22Rv1 (cell line): Measurements from ENCODE around the gene HECW1.

Source experiments
- CTCF ChIP-seq: fragments of 450-650 bp; IDR thresholded peaks from 2 replicates; pipeline ENCODE4 v1.5.1; 2017; ENCODE audit warnings: mild to moderate bottlenecking
- ZFX ChIP-seq: fragments of 450-650 bp; IDR thresholded peaks from 2 replicates; pipeline ENCODE4 v1.6.1; 2017; ENCODE audit warnings: antibody characterized with exemption, borderline replicate concordance

GRCh38 chr7:43438897-43439479, 326.5 kb downstream of the HECW1 start:
- TF ChIP-seq ZFX, result no peak
- TF ChIP-seq CTCF, result no peak
